ENCODE measurements around the gene RREB1. TPM values are rescaled to one million over a fixed set of nuclear protein-coding genes. Genes with fewer than 3 reads are reported as not detected.

RREB1 gene
- total RNA-seq, 1 donor from 2014 or later, result 41.8 TPM

GRCh38 chr6:7242835-7243178 is 135.0 kb downstream of the RREB1 start:
- TF ChIP-seq EZH2 (IDR thresholded peaks at IDR 0.05; ENCODE audit: insufficient read depth, low read length) (no peak), CTCF (IDR thresholded peaks at IDR 0.05; ENCODE audit: insufficient read depth, low read depth, low read length) (no peak)

GRCh38 chr6:7243179-7243981 is 135.6 kb downstream of the RREB1 start:
- peak overlapping the region; percentile 41 for H3K4me2 ChIP-seq (ENCODE audit: low read length)
- no peak overlapping the region for H3K27ac ChIP-seq (ENCODE audit: low read depth, low read length)
- peak; percentile 81 for FAIRE-seq

More at GRCh38 chr6:7242835-7243178, 135.0 kb downstream of the RREB1 start:
- Histone ChIP-seq H3K36me3 (ENCODE audit: insufficient read depth, low read length) (peaks cover 11% of the 10 kb centered on the region), H3K9ac (ENCODE audit: low read length) (peak overlapping the region; percentile 14), H3K4me3 (ENCODE audit: insufficient read depth, low read depth, low read length) (no peak overlapping the region), H3K79me2 (ENCODE audit: insufficient read depth, low read length) (peaks cover 9% of the 10 kb centered on the region), H3K27ac (ENCODE audit: low read depth, low read length) (no peak overlapping the region), H3K9me3 (ENCODE audit: insufficient read depth, low read depth, low read length) (no peaks in the 10 kb centered on the region), H3K27me3 (ENCODE audit: insufficient read depth, low read length) (no peaks in the 10 kb centered on the region), H3K4me1 (ENCODE audit: insufficient read depth, low read length) (peaks cover 17% of the 10 kb centered on the region), H3K4me2 (ENCODE audit: low read length) (peak overlapping the region; percentile 41), H2AFZ (ENCODE audit: low read depth, low read length) (no peak overlapping the region), H4K20me1 (ENCODE audit: insufficient read depth, low read length) (peaks cover 34% of the 10 kb centered on the region)
- Mint-ChIP-seq H3K27ac (ENCODE audit: unreplicated experiment) (peak overlapping the region; percentile 94), H3K36me3 (ENCODE audit: low read depth, unreplicated experiment) (peaks cover 25% of the 10 kb centered on the region), H3K4me3 (ENCODE audit: unreplicated experiment) (peak overlapping the region; percentile 50), H3K9me3 (ENCODE audit: unreplicated experiment) (no peaks in the 10 kb centered on the region), H3K27me3 (ENCODE audit: low read depth, unreplicated experiment) (no peaks in the 10 kb centered on the region), H3K4me1 (ENCODE audit: low read depth, unreplicated experiment) (peaks cover 21% of the 10 kb centered on the region)
- DNase-seq (ENCODE audit: low read depth), result no peak
- no peak for FAIRE-seq

More at GRCh38 chr6:7243179-7243981, 135.6 kb downstream of the RREB1 start:
- H3K27me3 Mint-ChIP-seq (ENCODE audit: low read depth, unreplicated experiment), result no peaks in the 10 kb centered on the region
- Histone ChIP-seq H3K4me1 (ENCODE audit: insufficient read depth, low read length) (peaks cover 17% of the 10 kb centered on the region), H4K20me1 (ENCODE audit: insufficient read depth, low read length) (peaks cover 32% of the 10 kb centered on the region), H3K9me3 (ENCODE audit: insufficient read depth, low read depth, low read length) (no peaks in the 10 kb centered on the region), H3K9ac (ENCODE audit: low read length) (no peak overlapping the region), H3K4me3 (ENCODE audit: insufficient read depth, low read depth, low read length) (no peak overlapping the region), H3K27me3 (ENCODE audit: insufficient read depth, low read length) (no peaks in the 10 kb centered on the region), H3K36me3 (ENCODE audit: insufficient read depth, low read length) (peaks cover 12% of the 10 kb centered on the region), H3K79me2 (ENCODE audit: insufficient read depth, low read length) (peaks cover 9% of the 10 kb centered on the region), H2AFZ (ENCODE audit: low read depth, low read length) (no peak overlapping the region)
- H3K4me1 Mint-ChIP-seq (ENCODE audit: low read depth, unreplicated experiment), result peaks cover 21% of the 10 kb centered on the region
- peak overlapping the region; percentile 50 for H3K4me3 Mint-ChIP-seq (ENCODE audit: unreplicated experiment)
- no peaks in the 10 kb centered on the region for H3K9me3 Mint-ChIP-seq (ENCODE audit: unreplicated experiment)
- peak overlapping the region; percentile 94 for H3K27ac Mint-ChIP-seq (ENCODE audit: unreplicated experiment)
- DNase-seq (ENCODE audit: low read depth), result peak; percentile 33
- peak; percentile 93 for TF ChIP-seq CTCF (IDR thresholded peaks at IDR 0.05; ENCODE audit: insufficient read depth, low read depth, low read length)
- TF ChIP-seq EZH2 (IDR thresholded peaks at IDR 0.05; ENCODE audit: insufficient read depth, low read length), result no peak
- H3K36me3 Mint-ChIP-seq (ENCODE audit: low read depth, unreplicated experiment), result peaks cover 25% of the 10 kb centered on the region
